Kidney (tissue), 14 donors: ENCODE data around the gene ARID3A. TPM values are rescaled to one million over a fixed set of nuclear protein-coding genes. Genes with fewer than 3 reads are reported as not detected.

Experiments
- DNase-seq, 5 donors: peaks; one replicate each; pipeline ENCODE4 v3.0.0-alpha.2; 2013 to 2020
- FAIRE-seq: peaks from 2 replicates; lab custom pipeline; 2012; peaks lifted over from hg19 to GRCh38; lab: Jason Lieb, UNC
- H3K27ac ChIP-seq, 2 donors: one replicate each; pipeline ENCODE4 v1.7.0; 2013; ENCODE audit warnings: low read depth in 2 of 2, low read length in 2 of 2, inconsistent platforms in 1 of 2
- H3K27me3 ChIP-seq: one replicate; pipeline ENCODE4 v1.7.1; 2013; ENCODE audit warnings: low read length, inconsistent platforms; ENCODE audit not compliant: control insufficient read depth, insufficient read depth
- H3K36me3 ChIP-seq, 3 donors: one replicate each; pipeline versions ENCODE4 v1.7.0 to v1.7.1; 2013; ENCODE audit warnings: low read length in 3 of 3, control low read depth in 1 of 3, inconsistent platforms in 1 of 3; ENCODE audit not compliant: insufficient read depth in 3 of 3, control insufficient read depth in 2 of 3
- H3K4me1 ChIP-seq, 3 donors: one replicate each; pipeline versions ENCODE4 v1.7.0 to v1.7.1; 2013; ENCODE audit warnings: low read length in 3 of 3, inconsistent platforms in 1 of 3, low read depth in 1 of 3; ENCODE audit not compliant: control insufficient read depth in 2 of 3, insufficient read depth in 2 of 3
- H3K4me3 ChIP-seq, 3 donors: one replicate each; pipeline versions ENCODE4 v1.7.0 to v1.8.1; 2013; ENCODE audit warnings: low read length in 3 of 3, control low read depth in 1 of 3, inconsistent platforms in 1 of 3
- H3K9ac ChIP-seq, 3 donors: one replicate each; pipeline versions ENCODE4 v1.7.0 to v1.7.1; 2013; ENCODE audit warnings: low read length in 3 of 3, control low read depth in 1 of 3, inconsistent platforms in 1 of 3
- H3K9me3 ChIP-seq, 3 donors: one replicate each; pipeline versions ENCODE4 v1.7.0 to v1.7.1; 2013; ENCODE audit warnings: low read length in 3 of 3, control low read depth in 1 of 3, inconsistent platforms in 1 of 3; ENCODE audit not compliant: control insufficient read depth in 2 of 3, insufficient read depth in 1 of 3
- intact Hi-C: fragments of 100-400 bp; cut with DNase I; formaldehyde crosslinking; loops from one replicate; pipeline ENCODE4 v1.11.1; 2022
- polyA plus RNA-seq: library from polyadenylated mRNA; stranded (reverse); fragments of 350-450 nt; fragmentation: Illumina TruSeq; extraction: RNeasy Lipid Tissue Mini Kit (QIAGEN cat#74804); gene quantifications from one replicate; pipeline ENCODE4 v1.2.3, GENCODE V29; 2014; ENCODE audit warnings: low read depth, low replicate concordance; ENCODE audit not compliant: insufficient read depth
- total RNA-seq: library from RNA; stranded (reverse); fragmentation: NEBNext Ultra II Directional; extraction: Animal tissue kit (Norgen Biotek cat#: 25700); gene quantifications from one replicate; pipeline ENCODE4 v1.2.1, GENCODE V29; 2021
- TF ChIP-seq, protein P1 (sequence below): IDR thresholded peaks from 3 replicates; pipeline ENCODE4 v1.5.1; 2012; ENCODE audit warnings: mild to moderate bottlenecking, moderate library complexity, borderline replicate concordance; ENCODE audit not compliant: insufficient read depth; ENCODE audit errors: extremely low read depth
- donor health status: control.
- donor health status: control.
- donor health status: control.
- donor health status: control.
- donor health status: control.
- donor health status: DM: yes; HTN: yes; CAD: no.
- donor health status: Normal renal cell carcinoma (clear cell type).

The ARID3A gene
- total and polyA plus RNA-seq, 2 donors from 2014 or later = 5.6 to 16.9 TPM

DNA sequence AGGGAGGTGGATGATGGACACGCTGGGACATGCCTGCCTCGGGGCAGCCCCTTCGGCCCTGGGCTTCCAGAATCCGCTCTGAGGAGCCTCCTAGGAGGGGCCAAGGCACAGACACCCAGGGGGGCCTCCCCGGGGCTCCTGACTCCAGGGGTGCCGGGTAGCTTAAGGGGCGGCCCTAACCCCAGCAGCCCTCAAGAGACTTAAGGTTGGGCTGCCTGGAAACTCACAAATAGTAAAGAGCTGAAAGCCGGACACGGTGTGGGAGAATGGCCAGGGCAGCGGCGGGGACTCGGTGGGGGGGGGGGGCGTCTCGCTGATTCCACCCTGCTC is 7.7 kb downstream of the ARID3A start:
- DNase-seq (no peak), FAIRE-seq (no peak)
- no peaks in the 10 kb centered on the region for H3K27me3 ChIP-seq
- H3K4me3 ChIP-seq = no peak overlapping the region
- no peaks in the 10 kb centered on the region for H3K9me3 ChIP-seq
- no peak overlapping the region for H3K9ac ChIP-seq
- TF ChIP-seq, protein P1, sequence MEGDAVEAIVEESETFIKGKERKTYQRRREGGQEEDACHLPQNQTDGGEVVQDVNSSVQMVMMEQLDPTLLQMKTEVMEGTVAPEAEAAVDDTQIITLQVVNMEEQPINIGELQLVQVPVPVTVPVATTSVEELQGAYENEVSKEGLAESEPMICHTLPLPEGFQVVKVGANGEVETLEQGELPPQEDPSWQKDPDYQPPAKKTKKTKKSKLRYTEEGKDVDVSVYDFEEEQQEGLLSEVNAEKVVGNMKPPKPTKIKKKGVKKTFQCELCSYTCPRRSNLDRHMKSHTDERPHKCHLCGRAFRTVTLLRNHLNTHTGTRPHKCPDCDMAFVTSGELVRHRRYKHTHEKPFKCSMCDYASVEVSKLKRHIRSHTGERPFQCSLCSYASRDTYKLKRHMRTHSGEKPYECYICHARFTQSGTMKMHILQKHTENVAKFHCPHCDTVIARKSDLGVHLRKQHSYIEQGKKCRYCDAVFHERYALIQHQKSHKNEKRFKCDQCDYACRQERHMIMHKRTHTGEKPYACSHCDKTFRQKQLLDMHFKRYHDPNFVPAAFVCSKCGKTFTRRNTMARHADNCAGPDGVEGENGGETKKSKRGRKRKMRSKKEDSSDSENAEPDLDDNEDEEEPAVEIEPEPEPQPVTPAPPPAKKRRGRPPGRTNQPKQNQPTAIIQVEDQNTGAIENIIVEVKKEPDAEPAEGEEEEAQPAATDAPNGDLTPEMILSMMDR = no peak
- intact Hi-C loops = no loop called here
- H3K36me3 ChIP-seq = peaks cover 0 to 2% (median 0%) of the 10 kb centered on the region in 3 donors
- H3K4me1 ChIP-seq = peaks cover 0 to 18% (median 0%) of the 10 kb centered on the region in 3 donors
- no peak overlapping the region for H3K27ac ChIP-seq

DNA sequence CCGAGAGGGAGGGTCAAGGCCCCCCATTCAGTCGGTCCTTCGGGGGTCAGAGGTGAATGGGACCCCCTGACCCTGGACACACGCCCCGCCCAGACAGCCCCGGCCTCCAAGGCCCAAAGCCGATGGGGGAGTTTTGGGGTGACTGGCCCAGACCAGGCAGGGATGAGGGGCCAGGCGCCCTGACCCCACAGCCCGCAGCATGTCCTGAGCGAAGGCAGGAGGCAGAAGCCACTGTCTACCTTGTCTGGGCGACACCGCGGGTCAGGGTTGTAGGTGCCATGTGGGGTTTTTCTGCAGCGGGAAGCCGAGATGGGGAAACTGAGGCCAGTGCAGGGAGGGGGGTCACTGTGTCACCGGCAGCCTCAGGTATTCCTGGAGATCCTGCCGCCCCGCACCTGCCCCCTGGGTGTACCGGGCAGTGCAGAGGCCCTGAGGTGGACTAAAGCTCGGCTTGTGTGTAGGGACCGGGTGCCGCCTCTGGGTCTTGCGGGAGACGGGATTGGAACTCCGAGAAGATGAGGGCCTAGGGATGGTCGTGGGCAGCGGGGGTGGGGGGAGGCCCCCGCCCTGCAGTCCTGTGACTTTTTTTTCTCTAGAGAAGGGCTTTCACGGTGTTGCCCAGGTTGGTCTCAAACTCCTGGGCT is 8.5 kb downstream of the ARID3A start:
- H3K27ac ChIP-seq = peak overlapping the region; percentile 63 to 77
- TF ChIP-seq, protein P1 = no peak
- FAIRE-seq (no peak), DNase-seq (peak in 1 of 5 donors; percentile 73)
- no peak overlapping the region for H3K4me3 ChIP-seq
- H3K36me3 ChIP-seq = peaks cover 0 to 2% (median 0%) of the 10 kb centered on the region in 3 donors
- intact Hi-C loops = no loop called here
- H3K9me3 ChIP-seq = no peaks in the 10 kb centered on the region
- H3K9ac ChIP-seq = peak overlapping the region in 1 of 3 donors; percentile 19
- H3K27me3 ChIP-seq = no peaks in the 10 kb centered on the region
- H3K4me1 ChIP-seq = peaks cover 0 to 20% (median 0%) of the 10 kb centered on the region in 3 donors

DNA sequence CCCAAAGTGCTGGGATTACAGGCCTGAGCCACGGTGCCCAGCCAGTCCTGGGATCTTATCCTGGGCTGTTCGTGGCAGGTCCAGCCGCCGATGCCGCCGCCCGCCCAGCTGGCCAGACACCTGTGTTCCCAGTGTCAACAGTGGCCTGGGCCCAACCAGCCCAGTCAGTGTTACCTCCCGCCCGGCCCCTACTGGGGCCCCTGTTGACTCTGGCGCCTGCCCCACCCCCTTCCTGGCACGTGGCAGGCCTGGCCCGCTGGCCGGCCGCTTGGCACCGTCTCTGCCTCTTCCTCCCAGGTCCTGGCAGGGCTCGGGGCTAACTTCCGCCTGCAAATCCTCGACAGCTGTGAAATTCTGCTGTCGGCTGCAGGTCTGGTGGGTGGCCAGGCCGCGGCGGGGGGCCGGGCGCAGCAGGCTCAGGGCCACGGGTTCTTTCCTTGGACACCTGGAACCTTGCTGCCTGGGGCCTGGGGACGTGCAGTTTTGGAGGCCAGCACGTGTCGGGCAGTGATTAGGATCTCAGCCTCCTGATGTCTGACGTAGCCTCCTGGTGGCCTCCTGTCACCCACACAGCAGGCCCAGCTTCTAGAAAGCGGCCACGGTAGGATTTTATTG is 9.1 kb downstream of the ARID3A start:
- H3K4me1 ChIP-seq = peaks cover 0 to 25% (median 0%) of the 10 kb centered on the region in 3 donors
- no peak overlapping the region for H3K4me3 ChIP-seq
- peaks cover 0 to 2% (median 0%) of the 10 kb centered on the region in 3 donors for H3K36me3 ChIP-seq
- peak overlapping the region in 1 of 3 donors; percentile 26 for H3K9ac ChIP-seq
- H3K27me3 ChIP-seq = no peaks in the 10 kb centered on the region
- peak in 3 of 5 donors; percentile 63 to 96 (median 81) for DNase-seq
- FAIRE-seq = no peak
- H3K9me3 ChIP-seq = no peaks in the 10 kb centered on the region
- TF ChIP-seq, protein P1 = no peak
- intact Hi-C loops = no loop called here
- H3K27ac ChIP-seq = peak overlapping the region; percentile 63 to 77
